GM12878 (cell line): ENCODE results near the gene CDC6. TPM values are rescaled to one million over a fixed set of nuclear protein-coding genes. Genes with fewer than 3 reads are reported as not detected.

Experiments used
- CBX5 ChIP-seq: sonication (generic); IDR thresholded peaks from 2 replicates; pipeline ENCODE4 v1.6.1; 2016; ENCODE audit warnings: low read depth, moderate library complexity, mild to moderate bottlenecking, inconsistent platforms
- CHD4 ChIP-seq: fragments of 200-600 bp; sonication (generic); IDR thresholded peaks from 2 replicates; pipeline ENCODE4 v1.6.1; 2016; ENCODE audit warnings: mild to moderate bottlenecking
- CTCF ChIP-seq, 3 experiments: IDR thresholded peaks in 2 of 3; conservative IDR thresholded peaks in 1 of 3; 2 replicates each; pipeline ENCODE4 v1.5.1; 2011; ENCODE audit warnings: low read depth in 3 of 3, low read length in 3 of 3, mild to moderate bottlenecking in 3 of 3, control low read depth in 2 of 3, moderate library complexity in 2 of 3, inconsistent platforms in 1 of 3, mixed read lengths in 1 of 3; ENCODE audit not compliant: control insufficient read depth in 2 of 3, insufficient read depth in 1 of 3; ENCODE audit errors: extremely low read depth in 1 of 3
- EED ChIP-seq: sonication (generic); IDR thresholded peaks from 2 replicates; pipeline ENCODE4 v1.6.1; 2016; ENCODE audit warnings: antibody characterized with exemption, low read depth
- EP300 ChIP-seq, 2 experiments: fragments of 150-350 bp in 1 of 2; IDR thresholded peaks; 2 replicates each; pipeline ENCODE4 v1.6.1; 2011 to 2012; ENCODE audit warnings: low read depth in 2 of 2, low read length in 2 of 2, borderline replicate concordance in 1 of 2, improper control_type of control experiment in 1 of 2, inconsistent platforms in 1 of 2; ENCODE audit not compliant: control insufficient read depth in 1 of 2
- ETV6 ChIP-seq, 2 experiments: fragments of 450-650 bp in 1 of 2; IDR thresholded peaks in 1 of 2; conservative IDR thresholded peaks in 1 of 2; 2 replicates each; pipeline ENCODE4 v1.6.1; 2014; ENCODE audit warnings: antibody characterized with exemption in 1 of 2, borderline replicate concordance in 1 of 2, low read depth in 1 of 2, mild to moderate bottlenecking in 1 of 2, moderate library complexity in 1 of 2
- FOS ChIP-seq: IDR thresholded peaks from 3 replicates; pipeline ENCODE4 v1.6.1; 2011; ENCODE audit warnings: borderline replicate concordance; ENCODE audit not compliant: insufficient read length; ENCODE audit errors: extremely low read depth
- FOXM1 ChIP-seq: IDR thresholded peaks from 2 replicates; pipeline ENCODE4 v1.6.1; 2012; ENCODE audit warnings: low read depth, mild to moderate bottlenecking, inconsistent platforms, low read length, moderate library complexity
- HDAC6 ChIP-seq: fragments of 200-600 bp; sonication (generic); IDR thresholded peaks from one replicate; pipeline ENCODE4 v1.8.0; 2017; ENCODE audit warnings: antibody characterized with exemption; ENCODE audit not compliant: unreplicated experiment
- IKZF2 ChIP-seq, 2 experiments: fragments of 450-650 bp; IDR thresholded peaks; 2 replicates each; pipeline ENCODE4 v1.6.1; 2017; ENCODE audit warnings: mild to moderate bottlenecking in 2 of 2, moderate library complexity in 2 of 2
- NBN ChIP-seq: fragments of 450-650 bp; IDR thresholded peaks from 2 replicates; pipeline ENCODE4 v1.6.1; 2016
- NFIC ChIP-seq: IDR thresholded peaks from 2 replicates; pipeline ENCODE4 v1.6.1; 2012; ENCODE audit warnings: low read depth, mild to moderate bottlenecking, inconsistent platforms, low read length, moderate library complexity
- NKRF ChIP-seq: fragments of 450-650 bp; conservative IDR thresholded peaks from 2 replicates; pipeline ENCODE4 v1.6.1; 2017; ENCODE audit warnings: mild to moderate bottlenecking, moderate library complexity
- NR2C1 ChIP-seq: fragments of 450-650 bp; IDR thresholded peaks from 2 replicates; pipeline ENCODE4 v1.6.1; 2017; ENCODE audit warnings: antibody characterized with exemption, mild to moderate bottlenecking, moderate library complexity
- NR2C2 ChIP-seq: IDR thresholded peaks from 2 replicates; pipeline ENCODE4 v1.6.1; 2011; ENCODE audit warnings: borderline replicate concordance, low read depth; ENCODE audit not compliant: control insufficient read depth, insufficient read length
- PAX5 ChIP-seq: IDR thresholded peaks from 2 replicates; pipeline ENCODE4 v1.6.1; 2011; ENCODE audit warnings: low read depth, low read length, borderline replicate concordance
- RFX5 ChIP-seq: IDR thresholded peaks from 2 replicates; pipeline ENCODE4 v1.6.1; 2011; ENCODE audit warnings: low read depth, low read length, improper control_type of control experiment
- SUZ12 ChIP-seq: fragments of 200-600 bp; sonication (generic); IDR thresholded peaks from one replicate; pipeline ENCODE4 v1.6.1; 2018; ENCODE audit warnings: antibody characterized with exemption, mild to moderate bottlenecking; ENCODE audit not compliant: unreplicated experiment
- WRNIP1 ChIP-seq: IDR thresholded peaks from 2 replicates; pipeline ENCODE4 v1.6.1; 2011; ENCODE audit warnings: low read depth, low read length, improper control_type of control experiment, borderline replicate concordance
- YBX1 ChIP-seq: fragments of 450-650 bp; IDR thresholded peaks from 2 replicates; pipeline ENCODE4 v1.6.1; 2016; ENCODE audit warnings: antibody characterized with exemption
- polyA plus RNA-seq, 11 experiments: library from polyadenylated mRNA; depleted of rRNA in 4 of 11; unstranded in 6 of 11; stranded (reverse) in 5 of 11; fragments of >200 nt; fragmentation: Nextera tagmentation in 4 of 11; fragmentation: Illumina TruSeq in 1 of 11; extraction: Ambion mirVana in 4 of 11; extraction: Trizol in 1 of 11; gene quantifications; 1 replicate in 1 of 11; 2 replicates in 10 of 11; pipeline versions ENCODE4 v1.2.1 to v1.2.3, GENCODE V29; 2011 to 2016; ENCODE audit warnings: inconsistent platforms in 2 of 11, missing spikeins in 2 of 11, low read depth in 1 of 11
- total RNA-seq, 4 experiments: library from RNA; depleted of rRNA in 3 of 4; stranded (reverse); fragments of >200 nt in 3 of 4; fragmentation: Illumina TruSeq in 1 of 4; extraction: Trizol in 1 of 4; gene quantifications; 2 replicates each; pipeline versions ENCODE4 v1.2.1 to v1.2.3, GENCODE V29; 2013 to 2021
- TF ChIP-seq, protein P1 (sequence below): IDR thresholded peaks from 2 replicates; pipeline ENCODE4 v1.6.1; 2011; ENCODE audit warnings: borderline replicate concordance, low read depth, mild to moderate bottlenecking, moderate library complexity, low read length; ENCODE audit not compliant: insufficient read depth, poor library complexity, severe bottlenecking
- TF ChIP-seq, protein P2 (sequence below): fragments of 450-650 bp; IDR thresholded peaks from 2 replicates; pipeline ENCODE4 v1.6.1; 2017; ENCODE audit warnings: mild to moderate bottlenecking, low read depth, inconsistent platforms; ENCODE audit not compliant: poor library complexity, severe bottlenecking

CDC6 gene
- total and polyA plus RNA-seq, 10 of the 15 experiments (the other 5 are each of a cell fraction or from before 2014, with no cell fraction given): 13.3 to 60.9 (median 47.6) TPM

DNA sequence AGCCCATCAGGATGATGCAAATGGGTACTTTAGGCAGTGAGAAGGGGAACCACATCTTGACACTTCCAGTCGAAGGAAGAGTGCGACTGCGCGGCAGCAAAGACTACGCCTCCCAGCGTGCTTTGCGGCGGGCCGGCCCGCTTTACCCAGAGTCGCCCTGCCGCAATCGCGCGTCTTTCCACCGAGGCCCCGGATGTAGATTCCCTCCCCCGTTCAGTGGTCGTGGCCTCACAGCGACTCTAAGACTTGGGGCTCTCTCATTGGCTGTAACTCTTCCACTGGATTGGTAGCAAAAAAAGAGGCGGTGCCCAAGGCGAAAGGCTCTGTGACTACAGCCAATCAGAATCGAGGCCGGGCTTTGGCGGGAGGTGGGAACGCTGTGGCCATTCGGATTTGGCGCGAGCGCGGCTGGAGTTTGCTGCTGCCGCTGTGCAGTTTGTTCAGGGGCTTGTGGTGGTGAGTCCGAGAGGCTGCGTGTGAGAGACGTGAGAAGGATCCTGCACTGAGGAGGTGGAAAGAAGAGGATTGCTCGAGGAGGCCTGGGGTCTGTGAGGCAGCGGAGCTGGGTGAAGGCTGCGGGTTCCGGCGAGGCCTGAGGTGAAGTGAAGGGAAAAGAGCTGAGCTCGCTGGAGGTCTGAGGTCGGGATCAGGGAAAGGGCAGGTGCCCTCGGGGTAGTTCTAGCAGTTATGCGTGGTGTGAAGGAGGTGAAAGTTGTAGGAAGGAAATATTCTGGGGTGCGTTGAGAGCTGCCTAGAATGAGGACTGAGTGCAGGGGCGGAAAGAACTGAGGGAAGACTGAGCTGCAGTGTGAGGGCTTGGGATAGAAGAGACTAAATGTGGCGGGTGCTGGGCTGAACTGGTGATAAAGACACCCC, at the start of gene CDC6 (continued):
- TF ChIP-seq NR2C2 (no peak), IKZF2 (IDR thresholded peaks at IDR 0.05) (no peak), PAX5 (0 out of 2 replicates have a peak, but pooled peaks have one; percentile 10), HDAC6 (no peak), YBX1 (no peak), EP300 (IDR thresholded peaks at IDR 0.05; ENCODE audit: borderline replicate concordance in 1 of 2, control insufficient read depth in 1 of 2, low read depth in 2 of 2, low read length in 2 of 2) (no peak), NR2C1 (peak; percentile 78), FOS (peak; percentile 29), NBN (peak; percentile 70), CBX5 (no peak), EED (no peak), CTCF (IDR thresholded peaks at IDR 0.05 in 2 of 3, conservative IDR thresholded peaks at IDR 0.05 in 1 of 3; ENCODE audit: control insufficient read depth in 2 of 3, extremely low read depth in 1 of 3, insufficient read depth in 1 of 3, low read depth in 3 of 3, low read length in 3 of 3) (no peak), CHD4 (no peak), NKRF (peak; percentile 100), WRNIP1 (no peak), ETV6 (conservative IDR thresholded peaks at IDR 0.05 in 1 of 2, IDR thresholded peaks at IDR 0.05 in 1 of 2; ENCODE audit: borderline replicate concordance in 1 of 2, low read depth in 1 of 2) (no peak), RFX5 (peak; percentile 84), FOXM1 (no peak; the same call in 1 of the 2 replicates), SUZ12 (no peak), NFIC (no peak)
- TF ChIP-seq, protein P1, sequence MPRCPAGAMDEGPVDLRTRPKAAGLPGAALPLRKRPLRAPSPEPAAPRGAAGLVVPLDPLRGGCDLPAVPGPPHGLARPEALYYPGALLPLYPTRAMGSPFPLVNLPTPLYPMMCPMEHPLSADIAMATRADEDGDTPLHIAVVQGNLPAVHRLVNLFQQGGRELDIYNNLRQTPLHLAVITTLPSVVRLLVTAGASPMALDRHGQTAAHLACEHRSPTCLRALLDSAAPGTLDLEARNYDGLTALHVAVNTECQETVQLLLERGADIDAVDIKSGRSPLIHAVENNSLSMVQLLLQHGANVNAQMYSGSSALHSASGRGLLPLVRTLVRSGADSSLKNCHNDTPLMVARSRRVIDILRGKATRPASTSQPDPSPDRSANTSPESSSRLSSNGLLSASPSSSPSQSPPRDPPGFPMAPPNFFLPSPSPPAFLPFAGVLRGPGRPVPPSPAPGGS: peak; percentile 71
- TF ChIP-seq, protein P2, sequence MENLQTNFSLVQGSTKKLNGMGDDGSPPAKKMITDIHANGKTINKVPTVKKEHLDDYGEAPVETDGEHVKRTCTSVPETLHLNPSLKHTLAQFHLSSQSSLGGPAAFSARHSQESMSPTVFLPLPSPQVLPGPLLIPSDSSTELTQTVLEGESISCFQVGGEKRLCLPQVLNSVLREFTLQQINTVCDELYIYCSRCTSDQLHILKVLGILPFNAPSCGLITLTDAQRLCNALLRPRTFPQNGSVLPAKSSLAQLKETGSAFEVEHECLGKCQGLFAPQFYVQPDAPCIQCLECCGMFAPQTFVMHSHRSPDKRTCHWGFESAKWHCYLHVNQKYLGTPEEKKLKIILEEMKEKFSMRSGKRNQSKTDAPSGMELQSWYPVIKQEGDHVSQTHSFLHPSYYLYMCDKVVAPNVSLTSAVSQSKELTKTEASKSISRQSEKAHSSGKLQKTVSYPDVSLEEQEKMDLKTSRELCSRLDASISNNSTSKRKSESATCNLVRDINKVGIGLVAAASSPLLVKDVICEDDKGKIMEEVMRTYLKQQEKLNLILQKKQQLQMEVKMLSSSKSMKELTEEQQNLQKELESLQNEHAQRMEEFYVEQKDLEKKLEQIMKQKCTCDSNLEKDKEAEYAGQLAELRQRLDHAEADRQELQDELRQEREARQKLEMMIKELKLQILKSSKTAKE: no peak
